ENCODE results near the gene ST8SIA2.
"Not testable (repeated sequence)": the region's sequence is repeated elsewhere in the genome, so short reads cannot be mapped to it uniquely, and the experiment has no call there.

Gene ST8SIA2

GRCh38 chr15:92443381-92443780 is 49.7 kb downstream of the ST8SIA2 start:
- no peak for DNase-seq (ENCODE audit: low read depth)

DNA sequence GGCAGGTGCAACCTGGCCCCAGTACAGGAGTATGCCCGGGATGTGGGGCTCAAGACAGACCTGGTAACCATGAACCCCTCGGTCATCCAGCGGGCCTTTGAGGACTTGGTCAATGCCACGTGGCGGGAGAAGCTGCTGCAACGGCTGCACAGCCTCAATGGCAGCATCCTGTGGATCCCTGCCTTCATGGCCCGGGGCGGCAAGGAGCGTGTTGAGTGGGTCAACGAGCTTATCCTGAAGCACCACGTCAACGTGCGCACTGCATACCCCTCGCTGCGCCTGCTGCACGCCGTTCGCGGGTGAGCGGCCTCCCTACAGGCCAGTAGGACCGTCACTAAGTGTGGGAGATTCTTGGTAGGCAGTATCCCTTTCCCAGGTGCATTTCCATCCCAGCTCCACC is 51.0 kb downstream of the ST8SIA2 start:
- DNase-seq (ENCODE audit: low read depth): no peak

- DNase-seq (ENCODE audit: low read depth): no peak
Measured at GRCh38 chr15:92448370-92448769, 54.7 kb downstream of the ST8SIA2 start.

DNA sequence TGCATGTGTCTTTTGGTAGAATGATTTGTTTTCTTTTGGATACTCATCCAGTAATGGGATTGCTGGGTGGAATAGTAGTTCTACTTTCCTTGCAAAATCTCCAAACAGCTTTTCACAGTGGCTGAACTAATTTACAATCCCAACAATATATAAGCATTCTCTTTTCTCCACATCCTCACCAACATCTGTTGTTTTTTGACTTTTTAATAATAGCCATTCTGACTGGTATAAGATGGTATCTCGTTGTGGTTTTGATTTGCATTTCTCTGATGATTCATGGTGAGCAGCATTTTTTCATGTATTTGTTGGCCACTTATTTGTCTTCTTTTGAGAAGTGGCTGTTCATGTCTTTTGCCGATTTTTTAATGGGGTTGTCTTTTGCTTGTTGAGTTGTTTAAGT is 55.8 kb downstream of the ST8SIA2 start:
- no peak for DNase-seq (ENCODE audit: low read depth)

DNA sequence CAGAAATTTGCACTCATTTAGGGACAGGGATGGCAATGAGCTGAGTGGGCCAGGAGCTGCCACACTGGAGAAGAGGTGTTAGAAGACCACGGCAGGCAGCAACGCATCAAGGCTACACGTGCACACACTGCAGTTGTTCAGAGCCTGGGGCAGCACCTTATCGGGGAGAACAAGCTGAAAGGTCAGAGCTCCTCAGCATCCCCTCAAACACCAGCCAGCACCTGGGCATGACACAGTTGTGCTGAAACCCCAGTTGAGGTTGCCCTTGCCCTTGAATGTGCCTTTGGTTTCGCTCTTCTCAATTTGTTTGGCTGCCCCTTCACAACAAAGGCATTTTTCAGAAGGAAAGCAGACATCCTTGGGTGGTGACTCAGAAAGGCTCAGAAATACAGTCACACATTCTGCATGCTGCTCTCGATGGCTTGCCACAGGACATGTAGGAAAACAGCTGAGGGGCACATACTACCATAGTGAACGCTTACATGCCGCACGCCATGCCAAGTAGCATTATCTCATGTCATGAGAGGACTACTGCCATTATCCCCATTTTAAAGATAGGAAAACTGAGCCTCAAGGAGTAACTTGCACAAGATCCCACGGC is 57.6 kb downstream of the ST8SIA2 start:
- no peak for DNase-seq (ENCODE audit: low read depth)

GRCh38 chr15:92452143-92452542 is 58.5 kb downstream of the ST8SIA2 start:
- DNase-seq (ENCODE audit: low read depth): no peak

DNA sequence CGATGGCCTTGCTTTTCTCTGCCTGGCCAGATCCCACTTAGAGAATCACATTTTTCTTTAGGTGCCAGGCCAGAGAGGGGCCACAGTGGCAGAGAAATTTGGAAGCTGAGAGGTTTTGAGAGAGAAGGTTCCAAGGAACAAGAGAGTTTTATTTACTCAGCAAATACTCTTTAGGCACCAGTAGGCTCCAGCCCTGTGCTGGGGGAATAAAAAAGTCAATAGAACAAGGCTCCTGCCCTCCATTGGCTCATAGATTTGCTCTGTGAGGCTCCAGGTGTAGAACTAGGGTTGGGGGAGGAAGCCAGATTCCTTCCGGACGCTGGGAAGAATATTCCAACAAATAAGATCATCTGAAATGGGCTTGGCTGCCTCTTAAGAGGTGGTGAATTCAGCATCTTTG is 59.9 kb downstream of the ST8SIA2 start:
- DNase-seq (ENCODE audit: low read depth): no peak

GRCh38 chr15:92454555-92455105 is 60.9 kb downstream of the ST8SIA2 start:
- DNase-seq (ENCODE audit: low read depth): no peak

GRCh38 chr15:92455271-92455670 is 61.6 kb downstream of the ST8SIA2 start:
- DNase-seq (ENCODE audit: low read depth): no peak

DNA sequence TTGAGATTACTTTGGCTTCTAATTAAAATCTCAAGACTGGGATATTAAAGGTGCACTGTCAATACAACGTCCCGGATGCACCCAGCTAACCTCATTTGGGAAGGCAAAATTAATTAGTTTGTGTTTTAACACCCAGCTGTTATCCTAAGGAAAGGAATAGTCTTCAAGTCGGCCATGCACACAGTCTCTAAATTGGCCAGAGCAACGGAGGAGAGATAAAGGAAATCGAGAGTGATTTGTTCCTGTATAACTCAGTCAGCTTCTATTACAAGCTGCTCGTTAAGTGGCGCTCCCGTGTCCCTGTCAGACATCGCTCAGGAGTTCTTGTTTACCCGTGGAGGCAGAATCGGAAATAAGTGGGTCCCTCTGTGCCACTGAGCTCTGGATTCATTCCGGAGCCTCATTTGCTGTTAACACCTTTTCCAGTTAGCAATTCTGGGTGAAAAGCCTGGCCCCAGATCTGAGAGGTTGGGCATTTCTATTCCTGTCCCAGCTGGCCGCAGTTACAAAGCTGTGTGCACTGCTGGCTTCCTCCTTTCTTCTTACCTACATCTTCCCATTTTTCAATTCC is 63.9 kb downstream of the ST8SIA2 start:
- no peak for DNase-seq (ENCODE audit: low read depth)

GRCh38 chr15:92460023-92460422 is 66.3 kb downstream of the ST8SIA2 start:
- no peak for DNase-seq (ENCODE audit: low read depth)

- DNase-seq (ENCODE audit: low read depth): no peak
Measured at GRCh38 chr15:92462424-92463125, 68.9 kb downstream of the ST8SIA2 start.

DNA sequence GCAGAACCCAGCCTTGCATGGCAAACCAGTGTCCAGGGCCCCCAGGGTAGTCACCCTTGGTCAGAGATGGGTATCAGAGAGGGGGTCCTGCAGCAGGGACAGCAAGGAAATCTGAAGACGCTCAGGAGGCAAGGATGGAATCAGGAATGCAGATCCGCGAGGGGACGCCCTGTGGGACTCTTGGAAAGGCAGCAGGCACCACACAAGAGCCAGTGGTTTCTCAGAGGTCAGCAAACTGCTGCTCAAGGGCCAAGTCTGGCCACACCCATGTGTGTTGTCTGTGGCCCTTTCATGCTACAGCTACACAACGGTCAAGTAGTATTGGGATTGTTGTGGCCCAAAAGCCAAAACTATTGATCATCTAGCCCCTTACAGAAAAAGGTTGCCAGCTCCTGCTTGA is 69.7 kb downstream of the ST8SIA2 start:
- no peak for DNase-seq (ENCODE audit: low read depth)

- DNase-seq (ENCODE audit: low read depth): no peak
Measured at GRCh38 chr15:92463826-92464225, 70.1 kb downstream of the ST8SIA2 start.

DNA sequence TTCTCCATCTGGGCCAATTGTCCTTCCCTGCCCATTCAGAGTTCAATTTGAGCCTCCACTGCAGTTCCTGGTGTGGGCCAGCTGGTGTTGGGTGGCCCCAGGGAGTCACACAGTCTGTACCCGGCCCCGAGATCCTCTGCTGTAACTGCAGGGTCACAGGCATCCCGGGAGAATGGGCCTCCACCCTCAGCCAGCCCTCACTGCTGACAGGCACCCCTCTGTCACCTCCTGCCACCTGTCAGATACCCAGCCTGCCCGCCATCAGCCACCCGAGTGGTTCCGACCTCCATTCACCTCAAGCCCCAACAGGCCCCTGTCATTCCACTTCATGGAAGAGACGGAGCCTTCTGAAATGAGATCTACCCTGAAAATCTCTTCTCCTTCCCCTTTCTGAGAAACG is 73.2 kb downstream of the ST8SIA2 start:
- DNase-seq (ENCODE audit: low read depth): no peak

DNA sequence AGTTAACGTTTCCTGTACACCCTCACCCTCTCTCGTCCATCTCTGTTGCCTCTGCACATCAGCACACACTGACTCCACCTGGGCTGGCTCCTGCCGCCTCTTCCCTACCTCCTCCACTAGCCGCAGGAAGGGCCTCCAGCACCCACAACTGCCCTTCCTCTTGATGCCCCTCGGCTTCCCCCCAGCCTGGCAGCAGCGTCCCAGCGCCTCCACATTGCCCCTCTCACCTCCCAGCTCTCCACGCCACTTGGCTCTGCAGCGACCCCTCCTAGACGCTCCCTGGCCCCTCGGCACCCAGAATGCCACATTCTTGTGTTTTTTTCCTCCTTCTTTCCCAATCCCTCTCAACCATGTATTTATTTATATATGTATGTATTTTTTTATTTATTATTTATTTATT is 73.6 kb downstream of the ST8SIA2 start:
- DNase-seq (ENCODE audit: low read depth): no peak

DNA sequence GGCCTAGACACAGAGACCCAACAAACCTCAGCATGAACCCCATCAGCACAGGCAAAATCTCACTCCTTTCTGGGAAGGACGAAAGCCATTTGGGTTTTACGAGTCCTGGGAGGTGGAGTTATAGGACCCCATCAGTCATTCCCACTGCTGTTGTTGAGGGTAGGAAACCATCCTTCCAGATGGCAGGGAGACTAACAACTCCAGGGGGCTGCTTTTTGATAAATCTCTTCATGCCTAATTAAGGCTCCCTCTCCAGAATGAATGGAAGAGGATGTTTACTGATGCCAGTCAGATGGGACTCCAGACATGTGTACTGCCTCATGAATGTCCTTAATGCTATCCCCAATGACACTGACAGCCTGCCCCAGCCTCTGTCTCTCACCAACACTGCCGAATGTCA is 75.3 kb downstream of the ST8SIA2 start:
- DNase-seq (ENCODE audit: low read depth): no peak

DNA sequence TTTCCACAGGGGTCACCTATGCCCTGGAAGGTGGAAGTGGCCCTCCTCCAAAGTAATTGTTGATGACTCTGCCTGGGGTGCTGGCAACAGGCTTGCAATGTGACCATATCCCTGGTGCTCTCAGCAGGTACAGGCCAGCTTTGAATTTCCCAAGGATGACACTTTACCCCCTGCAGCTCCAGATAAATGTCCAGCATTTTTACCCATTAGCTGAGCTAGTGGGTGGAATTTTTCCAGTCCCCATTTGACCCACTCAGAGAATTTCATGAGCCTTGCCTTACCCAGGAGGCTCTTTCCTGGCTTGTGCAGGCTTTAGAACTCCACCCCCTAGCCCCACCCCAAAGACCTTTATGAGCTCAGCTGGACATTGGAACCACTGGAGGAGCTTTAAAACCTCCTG is 77.6 kb downstream of the ST8SIA2 start:
- no peak for DNase-seq (ENCODE audit: low read depth)

DNA sequence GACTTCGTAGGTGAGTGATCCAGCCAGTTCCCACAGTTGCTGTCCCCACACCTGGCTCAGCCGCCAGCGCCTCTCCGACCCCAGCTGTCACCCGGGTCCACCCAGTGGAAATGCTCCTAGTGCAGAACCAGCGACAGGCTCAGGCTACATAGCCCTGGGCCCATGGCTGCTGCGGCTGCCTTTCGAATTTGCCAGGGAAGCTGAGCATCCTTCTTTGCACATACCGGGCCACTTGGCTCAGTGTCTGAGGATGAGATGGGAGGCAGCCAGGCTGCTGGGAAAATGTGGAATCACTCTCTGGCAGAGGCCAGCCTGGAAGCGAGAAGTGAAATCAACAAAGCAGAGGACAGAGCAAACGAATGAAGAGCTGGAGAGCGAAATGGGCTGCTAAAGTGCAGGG is 80.1 kb downstream of the ST8SIA2 start:
- DNase-seq (ENCODE audit: low read depth): no peak

- DNase-seq (ENCODE audit: low read depth): not testable (repeated sequence)
Measured at GRCh38 chr15:92479730-92480129, 86.0 kb downstream of the ST8SIA2 start.

- DNase-seq (ENCODE audit: low read depth): no peak
Measured at GRCh38 chr15:92480361-92480760, 86.7 kb downstream of the ST8SIA2 start.

DNA sequence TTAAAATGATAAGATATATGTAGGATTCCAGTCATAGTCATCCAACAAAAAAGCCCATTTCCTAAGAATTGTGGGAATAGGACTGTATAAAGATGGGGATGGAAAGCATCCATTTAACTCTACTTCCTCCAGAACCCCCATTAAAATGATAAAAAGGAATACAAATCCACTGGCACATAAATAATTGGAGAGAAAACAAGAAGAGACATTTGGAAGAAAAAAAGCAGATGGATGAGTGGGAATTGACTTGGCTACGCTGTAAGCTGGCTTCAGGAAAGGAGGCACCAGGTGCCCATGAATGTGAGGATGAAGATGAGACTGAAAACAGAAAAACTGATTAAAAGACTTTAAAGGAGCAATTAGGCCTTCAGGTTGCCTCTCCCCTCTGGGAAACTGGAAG is 91.8 kb downstream of the ST8SIA2 start:
- no peak for DNase-seq (ENCODE audit: low read depth)

DNA sequence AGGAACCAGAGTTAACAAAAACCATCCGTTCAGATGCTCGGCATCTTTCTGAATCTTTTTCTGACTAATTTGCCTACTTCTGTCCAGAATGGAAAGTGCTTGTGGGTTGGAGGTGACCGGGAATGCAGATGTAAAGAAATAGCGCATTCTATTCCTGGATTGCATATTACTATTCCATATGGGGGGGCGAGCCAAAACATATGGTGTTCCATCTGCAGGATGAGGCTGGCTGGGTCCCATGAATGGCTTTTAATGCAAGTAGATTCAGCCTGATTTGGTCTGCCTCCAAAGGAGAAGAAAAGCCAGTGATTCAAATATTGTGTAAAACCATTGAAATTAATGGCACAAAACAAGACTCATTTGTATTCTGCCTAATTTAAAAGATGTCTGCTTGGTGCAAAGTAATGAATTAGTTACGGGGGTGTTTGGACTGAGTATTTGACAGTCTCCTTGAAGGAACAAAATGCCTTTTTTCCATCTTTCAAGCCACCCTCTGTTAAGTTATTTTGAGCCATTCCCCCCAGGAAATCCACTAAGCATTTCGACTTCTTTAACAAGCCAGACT is 99.0 kb downstream of the ST8SIA2 start:
- DNase-seq (ENCODE audit: low read depth): no peak

Measured in fibroblast of gingiva (primary cell).